Left lung (tissue), 10 donors: ENCODE results near the gene PRSS57. TPM values are rescaled to one million over a fixed set of nuclear protein-coding genes. Genes with fewer than 3 reads are reported as not detected.

Experiments
- ATAC-seq: fragments of 200-7000 bp; cut with Tn5 transposase; one replicate; pipeline ENCODE4 v1.9.1; 2020; ENCODE audit warnings: moderate library complexity
- DNase-seq, 4 donors: peaks; one replicate each; pipeline ENCODE4 v3.0.0-alpha.2; 2013 to 2020
- H3K27ac ChIP-seq, 2 donors: fragments of 200-600 bp; sonication (generic) in 1 of 2; one replicate each; pipeline versions ENCODE4 v1.5.0 to v1.8.0; 2020 to 2021
- H3K27me3 ChIP-seq, 2 donors: fragments of 200-600 bp; sonication (generic) in 1 of 2; one replicate each; pipeline versions ENCODE4 v1.5.0 to v1.8.0; 2020 to 2021
- H3K36me3 ChIP-seq, 2 donors: fragments of 200-600 bp; sonication (generic) in 1 of 2; one replicate each; pipeline versions ENCODE4 v1.5.0 to v1.8.0; 2020 to 2021
- H3K4me1 ChIP-seq, 2 donors: fragments of 200-600 bp; one replicate each; pipeline ENCODE4 v1.8.0; 2021
- H3K4me3 ChIP-seq, 2 donors: fragments of 200-600 bp; sonication (generic) in 1 of 2; one replicate each; pipeline versions ENCODE4 v1.5.0 to v1.8.0; 2020 to 2021; ENCODE audit warnings: mild to moderate bottlenecking in 1 of 2
- H3K9me3 ChIP-seq, 2 donors: fragments of 200-600 bp; sonication (generic) in 1 of 2; one replicate each; pipeline versions ENCODE4 v1.5.0 to v1.8.0; 2020 to 2021
- intact Hi-C, 2 donors: fragments of 100-400 bp; cut with DNase I; formaldehyde crosslinking; loops; one replicate each; pipeline versions ENCODE4 v1.11.2 to v1.14.2; 2022
- polyA plus RNA-seq, 6 donors: library from polyadenylated mRNA; unstranded; fragments of 120-200 nt; gene quantifications; one replicate each; pipeline ENCODE4 v1.2.1, GENCODE V29; 2013; ENCODE audit not compliant: insufficient read length in 6 of 6
- total RNA-seq, 2 donors: library from RNA; stranded (reverse); fragmentation: NEBNext Ultra II Directional; extraction: Animal tissue kit (Norgen Biotek cat#: 25700); gene quantifications; one replicate each; pipeline ENCODE4 v1.2.1, GENCODE V29; 2021
- TF ChIP-seq, protein P1 (sequence below), 2 donors: fragments of 200-600 bp; sonication (generic) in 1 of 2; IDR thresholded peaks; one replicate each; pipeline versions ENCODE4 v1.5.0 to v1.8.0; 2021; ENCODE audit warnings: antibody characterized with exemption in 2 of 2
- donor health status: DM: no; HTN: yes; CAD: no.
- donor health status: DM: no; HTN: no; CAD: no.

Gene PRSS57
- total and polyA plus RNA-seq, 8 donors = 0.15 to 0.50 (median 0.29) TPM; not detected in 2

DNA sequence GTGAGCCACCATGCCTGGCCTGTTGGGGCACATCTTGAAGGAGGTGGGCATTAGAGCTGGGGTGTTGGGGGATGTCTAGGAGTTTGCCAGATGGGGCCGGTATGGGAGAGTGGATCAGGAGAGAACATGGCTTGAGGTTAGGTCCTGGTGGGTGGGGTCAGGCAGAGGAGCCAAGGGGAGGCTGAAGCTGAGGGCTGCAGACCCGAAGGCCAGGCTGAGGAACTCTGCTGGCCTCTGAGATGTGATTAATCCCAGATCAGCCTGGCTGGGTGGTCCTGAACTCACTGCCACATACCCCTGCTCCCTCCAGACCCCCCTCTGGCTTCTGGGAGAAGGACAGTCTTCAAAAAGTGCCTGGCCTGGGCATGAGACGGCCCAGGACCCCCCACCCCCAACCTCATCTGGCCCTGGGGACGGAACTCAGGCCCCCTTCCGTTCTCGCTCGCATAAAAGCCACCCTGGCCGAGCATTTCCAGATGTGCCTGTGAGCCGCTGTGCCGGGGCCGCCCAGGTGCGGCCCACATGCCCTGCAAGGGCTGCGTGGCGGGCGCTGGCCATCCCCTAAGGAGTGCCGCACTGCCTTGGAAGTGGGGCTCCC, 16.4 kb downstream of the PRSS57 start:
- H3K4me3 ChIP-seq = peak overlapping the region in 1 of 2 donors; percentile 60
- DNase-seq = no peak
- TF ChIP-seq, protein P1, sequence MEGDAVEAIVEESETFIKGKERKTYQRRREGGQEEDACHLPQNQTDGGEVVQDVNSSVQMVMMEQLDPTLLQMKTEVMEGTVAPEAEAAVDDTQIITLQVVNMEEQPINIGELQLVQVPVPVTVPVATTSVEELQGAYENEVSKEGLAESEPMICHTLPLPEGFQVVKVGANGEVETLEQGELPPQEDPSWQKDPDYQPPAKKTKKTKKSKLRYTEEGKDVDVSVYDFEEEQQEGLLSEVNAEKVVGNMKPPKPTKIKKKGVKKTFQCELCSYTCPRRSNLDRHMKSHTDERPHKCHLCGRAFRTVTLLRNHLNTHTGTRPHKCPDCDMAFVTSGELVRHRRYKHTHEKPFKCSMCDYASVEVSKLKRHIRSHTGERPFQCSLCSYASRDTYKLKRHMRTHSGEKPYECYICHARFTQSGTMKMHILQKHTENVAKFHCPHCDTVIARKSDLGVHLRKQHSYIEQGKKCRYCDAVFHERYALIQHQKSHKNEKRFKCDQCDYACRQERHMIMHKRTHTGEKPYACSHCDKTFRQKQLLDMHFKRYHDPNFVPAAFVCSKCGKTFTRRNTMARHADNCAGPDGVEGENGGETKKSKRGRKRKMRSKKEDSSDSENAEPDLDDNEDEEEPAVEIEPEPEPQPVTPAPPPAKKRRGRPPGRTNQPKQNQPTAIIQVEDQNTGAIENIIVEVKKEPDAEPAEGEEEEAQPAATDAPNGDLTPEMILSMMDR (IDR thresholded peaks at IDR 0.05) = no peak
- intact Hi-C loops = no loop called here
- ATAC-seq = no peak
- H3K27ac ChIP-seq = peak overlapping the region; percentile 13 to 92
- H3K4me1 ChIP-seq = peaks cover 11 to 58% of the 10 kb centered on the region in 2 donors
- H3K36me3 ChIP-seq = no peaks in the 10 kb centered on the region
- H3K9me3 ChIP-seq = no peaks in the 10 kb centered on the region
- H3K27me3 ChIP-seq = peaks cover 0 to 40% of the 10 kb centered on the region in 2 donors

DNA sequence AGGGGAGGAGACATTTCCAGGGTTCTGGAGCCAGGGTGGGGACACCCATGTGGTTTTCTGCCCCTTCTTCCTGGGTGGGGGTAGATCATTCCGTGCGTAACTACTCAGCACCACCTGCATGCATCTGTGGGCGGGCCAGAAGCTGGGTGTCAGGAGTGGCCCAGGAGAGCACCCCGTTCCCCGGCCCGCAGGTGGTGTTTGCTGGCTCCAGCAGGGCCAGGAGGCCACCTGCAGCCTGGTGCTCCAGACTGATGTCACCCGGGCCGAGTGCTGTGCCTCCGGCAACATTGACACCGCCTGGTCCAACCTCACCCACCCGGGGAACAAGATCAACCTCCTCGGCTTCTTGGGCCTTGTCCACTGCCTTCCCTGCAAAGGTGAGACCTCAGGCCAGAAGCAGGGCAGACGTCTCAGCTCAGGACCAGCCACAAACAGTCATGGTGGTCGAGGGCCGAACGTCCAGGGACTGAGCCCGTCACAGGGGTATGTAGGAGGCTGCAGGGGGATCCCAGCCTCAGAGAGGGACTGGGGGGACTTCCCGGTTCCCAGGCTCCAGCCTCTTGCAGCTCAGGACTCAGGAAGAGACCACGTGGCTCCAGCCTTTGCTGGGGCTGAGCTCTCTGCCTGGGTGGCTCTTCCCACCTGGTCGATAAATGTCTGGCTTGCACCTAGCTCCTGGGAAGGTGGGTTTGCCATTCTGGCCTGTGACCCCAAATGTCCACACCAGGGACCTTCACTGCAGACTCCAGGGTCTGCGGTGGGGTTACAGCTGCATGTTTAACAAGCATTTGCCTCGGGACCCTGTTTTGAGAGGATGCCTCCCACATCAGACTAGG, 17.4 kb downstream of the PRSS57 start:
- ATAC-seq = peak; percentile 0
- intact Hi-C loops = no loop called here
- Histone ChIP-seq H3K27ac (peak overlapping the region; percentile 74 to 90), H3K4me3 (peak overlapping the region; percentile 9 to 60), H3K27me3 (peaks cover 0 to 40% of the 10 kb centered on the region in 2 donors), H3K4me1 (peaks cover 11 to 59% of the 10 kb centered on the region in 2 donors), H3K9me3 (no peaks in the 10 kb centered on the region), H3K36me3 (no peaks in the 10 kb centered on the region)
- TF ChIP-seq, protein P1 (IDR thresholded peaks at IDR 0.05) = no peak
- DNase-seq = no peak

DNA sequence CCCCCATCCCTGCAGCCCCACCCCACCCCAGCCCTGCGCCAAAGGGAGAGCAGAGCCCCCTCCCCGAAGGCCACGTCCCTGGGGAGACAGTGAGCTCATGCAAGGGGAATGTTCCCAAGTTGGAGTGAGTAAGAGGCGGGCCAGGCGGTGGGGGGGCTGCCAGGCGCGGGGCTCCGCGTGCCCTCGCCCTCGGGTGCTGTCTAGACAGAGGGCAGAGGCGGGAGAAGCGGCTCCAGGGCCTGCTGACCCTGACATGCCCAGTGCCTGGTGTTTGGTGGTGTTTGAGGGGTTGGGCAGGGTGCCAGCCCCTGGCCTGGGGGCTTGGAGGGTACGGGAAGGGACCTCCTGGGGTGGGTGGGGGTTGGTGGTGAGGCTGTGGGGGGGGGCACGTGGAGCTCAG, 18.1 kb downstream of the PRSS57 start:
- H3K4me1 ChIP-seq = peaks cover 11 to 65% of the 10 kb centered on the region in 2 donors
- peak in 2 of 4 donors; percentile 63 to 76 for DNase-seq
- TF ChIP-seq, protein P1 (IDR thresholded peaks at IDR 0.05) = no peak
- intact Hi-C loops = no loop called here
- peak; percentile 31 for ATAC-seq
- H3K36me3 ChIP-seq = no peaks in the 10 kb centered on the region
- H3K4me3 ChIP-seq = peak overlapping the region; percentile 57 to 60
- H3K27me3 ChIP-seq = peaks cover 0 to 40% of the 10 kb centered on the region in 2 donors
- no peaks in the 10 kb centered on the region for H3K9me3 ChIP-seq
- peak overlapping the region; percentile 74 to 90 for H3K27ac ChIP-seq

DNA sequence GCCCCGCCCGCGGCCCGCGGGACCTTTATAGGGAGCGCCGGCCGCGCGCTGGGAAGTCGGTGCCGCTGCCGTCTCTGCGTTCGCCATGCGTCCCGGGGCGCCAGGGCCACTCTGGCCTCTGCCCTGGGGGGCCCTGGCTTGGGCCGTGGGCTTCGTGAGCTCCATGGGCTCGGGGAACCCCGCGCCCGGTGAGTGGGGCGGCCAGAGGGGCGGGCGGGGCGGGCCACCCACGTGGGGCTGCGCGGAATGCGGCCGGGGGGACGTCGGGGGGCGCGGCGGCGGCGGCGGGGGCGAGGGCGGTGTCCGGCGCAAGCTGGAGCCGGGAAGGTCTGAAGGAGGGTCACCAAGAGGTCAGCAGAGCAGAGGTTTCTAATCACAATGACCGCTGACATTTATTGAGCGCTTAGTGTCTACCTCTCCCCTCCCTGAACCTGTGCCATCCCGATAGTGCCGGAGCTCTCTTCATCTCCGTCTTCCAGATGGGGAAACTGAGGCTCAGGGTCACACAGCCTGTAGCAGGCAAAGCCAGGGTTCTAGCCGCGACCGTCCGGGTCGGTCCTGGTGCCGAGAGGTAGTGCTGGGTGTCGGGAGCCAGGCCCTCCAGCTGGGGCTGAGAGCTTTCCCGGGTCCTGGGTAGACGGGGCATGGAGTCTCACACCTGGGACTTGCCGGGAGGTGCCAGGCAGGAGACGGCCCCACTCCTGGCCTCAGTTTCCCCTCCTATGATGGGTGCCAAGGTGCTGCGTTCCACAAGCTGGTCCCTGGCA, 18.7 kb downstream of the PRSS57 start, which contains the start of gene FSTL3:
Gene FSTL3 (plus strand): TSS at position 54 of the 767 bp plus-strand sequence. CDS start 32 bp downstream, at position 86.
- peaks cover 11 to 69% of the 10 kb centered on the region in 2 donors for H3K4me1 ChIP-seq
- H3K27ac ChIP-seq = peak within 1 kb of the TSS; percentile 74 to 90
- no peaks in the 10 kb centered on the region for H3K9me3 ChIP-seq
- TF ChIP-seq, protein P1 (IDR thresholded peaks at IDR 0.05) = no peak
- H3K4me3 ChIP-seq = peak within 1 kb of the TSS; percentile 57 to 60
- H3K36me3 ChIP-seq = no peaks in the 10 kb centered on the region
- peaks cover 0 to 40% of the 10 kb centered on the region in 2 donors for H3K27me3 ChIP-seq
- intact Hi-C loops = no loop called here
- DNase-seq (no peak), ATAC-seq (no peak)
